ENCODE results near the gene KLHL35.

DNA sequence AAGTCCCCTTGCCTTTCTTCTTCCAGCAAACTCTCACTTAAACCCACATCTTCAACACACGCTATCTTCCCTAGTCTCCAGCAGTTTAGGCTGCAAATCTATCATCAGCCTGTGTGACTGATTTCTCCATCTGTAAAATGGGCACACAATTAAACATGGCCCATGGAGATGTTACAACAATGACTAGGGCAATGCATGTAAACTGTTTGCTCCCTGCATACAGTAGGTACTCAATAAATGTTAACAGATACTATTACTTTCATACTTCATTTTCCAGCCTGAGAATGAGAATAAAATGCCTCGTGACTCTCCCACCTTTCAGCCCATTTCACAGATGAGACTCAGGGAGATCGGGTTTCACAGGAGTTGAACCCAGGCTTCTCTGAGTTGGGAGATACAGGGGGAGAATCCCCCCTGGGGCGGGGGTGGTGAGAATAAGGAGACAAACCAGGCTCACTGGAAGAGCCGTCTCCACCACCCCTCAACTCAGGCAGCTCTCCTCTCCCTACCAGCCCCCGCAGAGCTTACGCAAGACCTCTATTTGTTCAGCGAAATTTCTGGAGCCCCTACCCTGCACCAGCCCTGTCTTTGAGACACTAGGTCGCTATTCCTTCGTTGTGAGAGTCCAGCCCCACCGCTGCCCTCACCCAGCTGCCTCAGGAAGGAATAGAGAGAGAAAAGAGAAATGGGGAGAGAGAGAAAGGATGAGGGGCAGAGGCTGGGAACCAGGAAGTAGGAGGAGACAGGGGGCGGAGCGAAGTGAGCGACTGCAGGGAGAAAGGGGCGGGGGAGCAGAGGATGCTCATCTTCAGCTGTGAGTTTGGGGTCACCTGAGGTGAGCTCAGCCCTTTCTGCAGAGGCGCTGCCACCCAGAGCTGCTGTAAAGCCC, 42.1 kb upstream of the KLHL35 start:
- TF ChIP-seq, protein P1, sequence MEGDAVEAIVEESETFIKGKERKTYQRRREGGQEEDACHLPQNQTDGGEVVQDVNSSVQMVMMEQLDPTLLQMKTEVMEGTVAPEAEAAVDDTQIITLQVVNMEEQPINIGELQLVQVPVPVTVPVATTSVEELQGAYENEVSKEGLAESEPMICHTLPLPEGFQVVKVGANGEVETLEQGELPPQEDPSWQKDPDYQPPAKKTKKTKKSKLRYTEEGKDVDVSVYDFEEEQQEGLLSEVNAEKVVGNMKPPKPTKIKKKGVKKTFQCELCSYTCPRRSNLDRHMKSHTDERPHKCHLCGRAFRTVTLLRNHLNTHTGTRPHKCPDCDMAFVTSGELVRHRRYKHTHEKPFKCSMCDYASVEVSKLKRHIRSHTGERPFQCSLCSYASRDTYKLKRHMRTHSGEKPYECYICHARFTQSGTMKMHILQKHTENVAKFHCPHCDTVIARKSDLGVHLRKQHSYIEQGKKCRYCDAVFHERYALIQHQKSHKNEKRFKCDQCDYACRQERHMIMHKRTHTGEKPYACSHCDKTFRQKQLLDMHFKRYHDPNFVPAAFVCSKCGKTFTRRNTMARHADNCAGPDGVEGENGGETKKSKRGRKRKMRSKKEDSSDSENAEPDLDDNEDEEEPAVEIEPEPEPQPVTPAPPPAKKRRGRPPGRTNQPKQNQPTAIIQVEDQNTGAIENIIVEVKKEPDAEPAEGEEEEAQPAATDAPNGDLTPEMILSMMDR (IDR thresholded peaks at IDR 0.05) = no peak
- TF ChIP-seq POLR2AphosphoS5 (IDR thresholded peaks at IDR 0.05) = no peak
